GM18505 (cell line): Measurements from ENCODE around the gene C16orf96.

ENCODE experiments used
- ATAC-seq: cut with Tn5 transposase; IDR thresholded peaks from one replicate; pipeline ENCODE4 v1.9.1; 2021; ENCODE audit not compliant: unreplicated experiment
- POLR2A ChIP-seq: IDR thresholded peaks from 4 replicates; pipeline ENCODE4 v1.6.1; 2011; ENCODE audit warnings: borderline replicate concordance; ENCODE audit not compliant: insufficient read depth, insufficient read length; ENCODE audit errors: extremely low read depth

Gene C16orf96

GRCh38 chr16:4588961-4589360 lies 32.8 kb downstream of the C16orf96 start:
- TF ChIP-seq POLR2A, result no peak
- ATAC-seq, result no peak

- ATAC-seq, result no peak
- TF ChIP-seq POLR2A, result no peak
These were observed 35.1 kb downstream of the C16orf96 start for GRCh38 chr16:4591191-4591590.

GRCh38 chr16:4591706-4592470 lies 35.7 kb downstream of the C16orf96 start:
- no peak for ATAC-seq
- TF ChIP-seq POLR2A, result no peak

GRCh38 chr16:4593086-4593485 lies 36.9 kb downstream of the C16orf96 start:
- ATAC-seq, result no peak
- TF ChIP-seq POLR2A, result no peak

- TF ChIP-seq POLR2A, result no peak
- no peak for ATAC-seq
These were observed 38.6 kb downstream of the C16orf96 start for GRCh38 chr16:4594433-4595410.

- ATAC-seq, result no peak
- TF ChIP-seq POLR2A, result no peak
These were observed 41.0 kb downstream of the C16orf96 start for GRCh38 chr16:4597174-4597573.

- TF ChIP-seq POLR2A, result no peak
- ATAC-seq, result no peak
These were observed 42.9 kb downstream of the C16orf96 start for GRCh38 chr16:4599037-4599436.

GRCh38 chr16:4599545-4599944 lies 43.4 kb downstream of the C16orf96 start:
- no peak for ATAC-seq
- TF ChIP-seq POLR2A, result no peak

- no peak for TF ChIP-seq POLR2A
- ATAC-seq, result no peak
These were observed 45.1 kb downstream of the C16orf96 start for GRCh38 chr16:4601036-4601863.

- TF ChIP-seq POLR2A, result no peak
- ATAC-seq, result no peak
These were observed 45.7 kb downstream of the C16orf96 start for GRCh38 chr16:4601864-4602186.

GRCh38 chr16:4602331-4602730 lies 46.2 kb downstream of the C16orf96 start:
- TF ChIP-seq POLR2A, result no peak
- no peak for ATAC-seq

GRCh38 chr16:4603624-4604170 lies 47.6 kb downstream of the C16orf96 start:
- no peak for ATAC-seq
- TF ChIP-seq POLR2A, result no peak

- ATAC-seq, result no peak
- no peak for TF ChIP-seq POLR2A
These were observed 48.3 kb downstream of the C16orf96 start for GRCh38 chr16:4604401-4604800.
